Ishikawa (cell line): ENCODE measurements around the gene FAIM2.

Experiments
- CEBPB ChIP-seq: IDR thresholded peaks from 2 replicates; pipeline ENCODE4 v1.6.1; 2012
- EP300 ChIP-seq: IDR thresholded peaks from 2 replicates; pipeline ENCODE4 v1.6.1; 2012; ENCODE audit warnings: borderline replicate concordance
- FOXM1 ChIP-seq: IDR thresholded peaks from 2 replicates; pipeline ENCODE4 v1.6.1; 2012; ENCODE audit warnings: low read depth, borderline replicate concordance
- MAX ChIP-seq: IDR thresholded peaks from 2 replicates; pipeline ENCODE4 v1.6.1; 2012
- RAD21 ChIP-seq: IDR thresholded peaks from 2 replicates; pipeline ENCODE4 v1.6.1; 2012; ENCODE audit warnings: low read depth
- REST ChIP-seq: IDR thresholded peaks from 2 replicates; pipeline ENCODE4 v1.6.1; 2012; ENCODE audit warnings: low read depth, mild to moderate bottlenecking
- TAF1 ChIP-seq: IDR thresholded peaks from 2 replicates; pipeline ENCODE4 v1.6.1; 2012; ENCODE audit warnings: low read depth, mild to moderate bottlenecking
- TCF12 ChIP-seq: IDR thresholded peaks from 2 replicates; pipeline ENCODE4 v1.6.1; 2012; ENCODE audit warnings: low read depth
- USF1 ChIP-seq: IDR thresholded peaks from 2 replicates; pipeline ENCODE4 v1.6.1; 2012
- YY1 ChIP-seq: IDR thresholded peaks from 2 replicates; pipeline ENCODE4 v1.6.1; 2012; ENCODE audit warnings: low read depth

- no peak for TF ChIP-seq TAF1
- TF ChIP-seq MAX = no peak
- TF ChIP-seq TCF12 = no peak
- no peak for TF ChIP-seq YY1
- no peak for TF ChIP-seq EP300
- no peak for TF ChIP-seq CEBPB
- TF ChIP-seq USF1 = no peak
- no peak for TF ChIP-seq RAD21
- TF ChIP-seq REST = no peak
- no peak for TF ChIP-seq FOXM1
These were observed 18.2 kb upstream of the FAIM2 start for GRCh38 chr12:49921936-49922335.
